ENCODE results near the gene SYT11.

SYT11 gene

GRCh38 chr1:155934097-155934935 is 74.9 kb downstream of the SYT11 start, which contains the start of gene KHDC4:
TSS of gene KHDC4 (minus strand) at chr1:155934413. CDS start at chr1:155934373, 40 bp downstream.
- peak within 1 kb of the TSS; percentile 71 for H3K4me3 ChIP-seq (ENCODE audit: low read depth, low read length)
- peak; percentile 10 for TF ChIP-seq CTCF (IDR thresholded peaks at IDR 0.05; ENCODE audit: insufficient read depth, low read depth, low read length, missing control alignments)

More at GRCh38 chr1:155934097-155934935, 74.9 kb downstream of the SYT11 start, which contains the start of gene KHDC4:
- peak; percentile 99 for DNase-seq (ENCODE audit: low read depth)
